HG03139 (cell line): ENCODE measurements around the gene TNNI3K.
A peak's percentile ranks its signal among the peaks of the same experiment; 100 is the strongest.

ENCODE experiments used
- ATAC-seq: cut with Tn5 transposase; IDR thresholded peaks from one replicate; pipeline ENCODE4 v1.9.1; 2021; ENCODE audit not compliant: unreplicated experiment

The TNNI3K gene

GRCh38 chr1:74498901-74499300 lies 263.7 kb downstream of the TNNI3K start:
- ATAC-seq, result no peak

GRCh38 chr1:74502432-74502831 lies 267.2 kb downstream of the TNNI3K start:
- ATAC-seq, result no peak

- ATAC-seq, result no peak
Measured at GRCh38 chr1:74502858-74503257, 267.7 kb downstream of the TNNI3K start.

GRCh38 chr1:74504125-74504932 lies 269.1 kb downstream of the TNNI3K start:
- ATAC-seq, result peak; percentile 78

GRCh38 chr1:74504933-74505512 lies 269.8 kb downstream of the TNNI3K start:
- no peak for ATAC-seq

GRCh38 chr1:74505928-74506710 lies 270.9 kb downstream of the TNNI3K start:
- no peak for ATAC-seq

- ATAC-seq, result no peak
Measured at GRCh38 chr1:74508449-74508848, 273.3 kb downstream of the TNNI3K start.

GRCh38 chr1:74512170-74512915 lies 277.2 kb downstream of the TNNI3K start, which contains the start of gene LRRC53:
TSS of gene LRRC53 (minus strand) at chr1:74512611. CDS start at chr1:74483349, 29,262 bp downstream.
- no peak for ATAC-seq

GRCh38 chr1:74513411-74514300 lies 278.5 kb downstream of the TNNI3K start:
- no peak for ATAC-seq

- peak; percentile 80 for ATAC-seq
Measured at GRCh38 chr1:74517599-74518051, 282.4 kb downstream of the TNNI3K start.

- no peak for ATAC-seq
Measured at GRCh38 chr1:74522148-74522547, 287.0 kb downstream of the TNNI3K start.

GRCh38 chr1:74523873-74524480 lies 288.8 kb downstream of the TNNI3K start:
- ATAC-seq, result no peak

GRCh38 chr1:74526708-74527107 lies 291.5 kb downstream of the TNNI3K start:
- ATAC-seq, result no peak

- ATAC-seq, result no peak
Measured at GRCh38 chr1:74528123-74528522, 292.9 kb downstream of the TNNI3K start.

- no peak for ATAC-seq
Measured at GRCh38 chr1:74530892-74531291, 295.7 kb downstream of the TNNI3K start.

- no peak for ATAC-seq
Measured at GRCh38 chr1:74531796-74532195, 296.6 kb downstream of the TNNI3K start.

- ATAC-seq, result no peak
Measured at GRCh38 chr1:74534241-74534640, 299.1 kb downstream of the TNNI3K start.

- no peak for ATAC-seq
Measured at GRCh38 chr1:74545821-74546220, 310.6 kb downstream of the TNNI3K start.

- no peak for ATAC-seq
Measured at GRCh38 chr1:74548961-74549750, 314.0 kb downstream of the TNNI3K start.
